ENCODE measurements around the gene IL20RA.

Gene IL20RA

DNA sequence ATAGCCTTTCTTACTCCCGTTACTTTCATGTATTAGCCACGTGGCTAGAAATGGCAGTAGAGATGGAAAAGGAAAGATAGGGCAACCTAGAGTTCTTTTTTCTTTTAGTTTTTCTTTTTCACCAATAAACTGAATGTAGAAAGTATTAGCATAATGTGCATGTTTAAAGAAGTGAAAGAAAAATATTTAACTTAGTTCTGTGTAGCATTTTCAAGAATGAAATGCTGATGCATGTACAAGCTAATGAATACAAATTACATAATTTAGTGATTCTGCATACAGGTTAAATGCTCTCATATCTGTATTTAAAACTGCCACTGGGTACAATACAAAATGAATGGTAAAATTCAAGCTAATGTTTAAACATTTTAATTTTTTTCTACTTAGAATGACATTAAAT lies 22.6 kb upstream of the IL20RA start:
- no peak overlapping the region for H3K4me3 ChIP-seq (ENCODE audit: low read depth, low read length)
- TF ChIP-seq, protein P1, sequence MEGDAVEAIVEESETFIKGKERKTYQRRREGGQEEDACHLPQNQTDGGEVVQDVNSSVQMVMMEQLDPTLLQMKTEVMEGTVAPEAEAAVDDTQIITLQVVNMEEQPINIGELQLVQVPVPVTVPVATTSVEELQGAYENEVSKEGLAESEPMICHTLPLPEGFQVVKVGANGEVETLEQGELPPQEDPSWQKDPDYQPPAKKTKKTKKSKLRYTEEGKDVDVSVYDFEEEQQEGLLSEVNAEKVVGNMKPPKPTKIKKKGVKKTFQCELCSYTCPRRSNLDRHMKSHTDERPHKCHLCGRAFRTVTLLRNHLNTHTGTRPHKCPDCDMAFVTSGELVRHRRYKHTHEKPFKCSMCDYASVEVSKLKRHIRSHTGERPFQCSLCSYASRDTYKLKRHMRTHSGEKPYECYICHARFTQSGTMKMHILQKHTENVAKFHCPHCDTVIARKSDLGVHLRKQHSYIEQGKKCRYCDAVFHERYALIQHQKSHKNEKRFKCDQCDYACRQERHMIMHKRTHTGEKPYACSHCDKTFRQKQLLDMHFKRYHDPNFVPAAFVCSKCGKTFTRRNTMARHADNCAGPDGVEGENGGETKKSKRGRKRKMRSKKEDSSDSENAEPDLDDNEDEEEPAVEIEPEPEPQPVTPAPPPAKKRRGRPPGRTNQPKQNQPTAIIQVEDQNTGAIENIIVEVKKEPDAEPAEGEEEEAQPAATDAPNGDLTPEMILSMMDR (IDR thresholded peaks at IDR 0.05; ENCODE audit: borderline replicate concordance, insufficient read depth, low read depth, low read length), result no peak

- no peak overlapping the region for H3K4me3 ChIP-seq (ENCODE audit: low read depth, low read length)
- TF ChIP-seq, protein P1 (IDR thresholded peaks at IDR 0.05; ENCODE audit: borderline replicate concordance, insufficient read depth, low read depth, low read length), result no peak
Measured at GRCh38 chr6:137058037-137058436, 13.3 kb upstream of the IL20RA start.

DNA sequence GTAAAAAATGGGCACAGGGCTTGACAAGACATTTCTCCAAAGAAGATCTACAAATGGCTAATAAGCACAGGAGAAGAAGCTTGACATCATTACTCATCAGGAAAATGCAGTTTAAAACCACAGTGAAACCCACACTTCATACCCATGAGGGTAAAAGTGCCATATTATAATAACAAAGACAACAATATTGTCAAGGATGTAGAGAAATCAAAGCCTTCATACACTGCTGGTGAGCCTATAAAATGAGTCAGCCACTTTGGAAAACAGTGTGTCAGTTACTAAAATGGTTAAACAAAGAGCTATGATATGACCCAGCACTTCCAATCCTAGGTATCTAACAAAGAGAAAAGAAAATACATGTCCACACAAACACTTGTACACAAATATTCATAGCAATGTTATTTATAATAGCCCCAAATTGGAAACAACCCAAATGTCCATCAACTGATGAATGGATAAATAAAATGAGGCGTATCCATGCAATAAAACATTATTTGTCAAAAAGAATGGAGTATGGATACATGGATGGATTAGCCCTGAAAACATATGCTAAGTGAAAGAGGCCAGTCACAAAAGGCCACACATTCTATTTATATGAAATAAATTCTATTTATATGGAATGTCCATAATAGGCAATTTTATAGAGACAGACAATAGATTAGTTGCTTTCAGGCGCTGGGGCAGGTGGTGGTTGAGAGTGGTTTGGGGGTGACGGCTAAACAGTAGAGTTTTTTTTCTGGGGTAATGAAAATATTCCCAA lies 11.5 kb upstream of the IL20RA start:
- H3K4me3 ChIP-seq (ENCODE audit: low read depth, low read length), result no peak overlapping the region
- TF ChIP-seq, protein P1 (IDR thresholded peaks at IDR 0.05; ENCODE audit: borderline replicate concordance, insufficient read depth, low read depth, low read length), result no peak

DNA sequence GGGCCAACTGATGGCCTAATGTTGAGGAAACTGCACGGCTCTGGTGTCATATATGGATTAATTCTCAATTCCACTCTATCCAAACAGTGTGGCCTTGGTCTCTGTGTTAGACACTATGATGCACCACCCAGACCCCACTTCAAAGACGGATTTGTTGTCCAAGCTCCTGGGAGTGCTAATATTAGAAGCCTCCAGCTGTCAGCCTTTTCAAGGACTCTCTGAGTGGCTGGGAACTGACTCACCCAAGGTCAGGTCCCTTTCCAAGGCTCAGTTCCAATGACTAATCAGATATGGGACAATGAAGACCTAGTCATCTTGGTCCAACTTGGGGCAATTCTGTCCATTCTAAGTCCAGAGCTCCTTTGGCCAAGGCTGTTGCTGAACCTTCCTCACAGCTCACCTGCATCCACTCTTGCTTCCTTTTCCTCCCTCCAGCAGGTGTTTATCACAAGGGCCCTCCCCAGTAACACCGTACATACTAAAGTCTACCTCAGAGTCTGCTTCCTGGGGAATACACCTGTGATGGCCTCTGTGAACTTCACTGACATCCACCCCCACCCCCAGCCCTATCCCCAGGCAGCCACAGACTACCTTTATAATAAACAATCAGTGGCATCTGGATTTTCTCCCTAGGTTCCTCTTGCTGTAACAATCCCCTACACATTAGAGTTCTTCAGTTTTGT lies 7.2 kb upstream of the IL20RA start:
- no peak overlapping the region for H3K4me3 ChIP-seq (ENCODE audit: low read depth, low read length)
- TF ChIP-seq, protein P1 (IDR thresholded peaks at IDR 0.05; ENCODE audit: borderline replicate concordance, insufficient read depth, low read depth, low read length), result no peak

- TF ChIP-seq, protein P1 (IDR thresholded peaks at IDR 0.05; ENCODE audit: borderline replicate concordance, insufficient read depth, low read depth, low read length), result no peak
- no peak overlapping the region for H3K4me3 ChIP-seq (ENCODE audit: low read depth, low read length)
Measured at GRCh38 chr6:137049095-137049494, 4.3 kb upstream of the IL20RA start.

DNA sequence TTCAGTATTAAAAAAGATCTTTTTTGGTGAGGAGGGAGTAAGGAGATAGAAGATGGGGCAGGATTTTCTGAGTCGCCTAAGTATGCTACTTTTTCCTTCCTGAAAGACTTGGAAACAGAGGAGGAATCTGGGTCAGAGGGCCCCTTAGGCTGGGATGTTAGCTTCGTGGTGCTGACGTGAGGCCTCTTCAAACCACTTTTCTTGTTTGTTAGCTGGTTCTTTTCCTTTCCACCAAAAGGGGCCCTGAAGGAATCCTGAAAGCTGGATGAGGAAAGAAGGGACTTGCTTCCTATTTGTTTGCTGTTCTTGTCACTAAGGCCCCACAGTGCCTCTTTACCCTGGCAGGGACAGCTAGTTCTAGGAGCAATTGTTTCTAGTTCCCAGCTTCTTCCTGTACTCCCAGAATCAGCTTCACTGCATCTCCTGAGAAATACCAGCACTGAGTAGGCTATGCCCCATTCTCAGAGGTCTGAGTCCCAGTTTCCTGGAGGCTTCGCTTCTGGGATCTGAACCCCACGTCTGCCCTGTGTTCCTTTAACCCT lies 2.2 kb upstream of the IL20RA start:
- TF ChIP-seq, protein P1 (IDR thresholded peaks at IDR 0.05; ENCODE audit: borderline replicate concordance, insufficient read depth, low read depth, low read length), result no peak
- H3K4me3 ChIP-seq (ENCODE audit: low read depth, low read length), result no peak overlapping the region

Measured in GM12875 (cell line).